Stimulated activated CD4-positive, alpha-beta T cell treated with anti-CD3 and anti-CD28 coated beads, Interleukin-2, amount 100 ng/mL, for 4 hours (primary cell): ENCODE results near the gene CCDC167.

Experiments
- DNase-seq: peaks from one replicate; pipeline ENCODE4 v3.0.0-alpha.2; 2020; ENCODE audit warnings: low read depth

CCDC167 gene

GRCh38 chr6:37499433-37500293, at the start of gene CCDC167:
Gene CCDC167, minus strand, starts transcription at chr6:37499893. Its CDS starts 30 bp downstream, at chr6:37499863.
- DNase-seq, result peak; percentile 96

GRCh38 chr6:37549154-37549553, 49.5 kb upstream of the CCDC167 start:
- no peak for DNase-seq

GRCh38 chr6:37548067-37548674, 48.5 kb upstream of the CCDC167 start:
- no peak for DNase-seq

- no peak for DNase-seq
Observed at GRCh38 chr6:37547564-37548061, 47.9 kb upstream of the CCDC167 start.

GRCh38 chr6:37546141-37546871, 46.6 kb upstream of the CCDC167 start:
- DNase-seq, result no peak

- DNase-seq, result no peak
Observed at GRCh38 chr6:37544530-37544929, 44.8 kb upstream of the CCDC167 start.

- no peak for DNase-seq
Observed at GRCh38 chr6:37543361-37543760, 43.7 kb upstream of the CCDC167 start.

DNA sequence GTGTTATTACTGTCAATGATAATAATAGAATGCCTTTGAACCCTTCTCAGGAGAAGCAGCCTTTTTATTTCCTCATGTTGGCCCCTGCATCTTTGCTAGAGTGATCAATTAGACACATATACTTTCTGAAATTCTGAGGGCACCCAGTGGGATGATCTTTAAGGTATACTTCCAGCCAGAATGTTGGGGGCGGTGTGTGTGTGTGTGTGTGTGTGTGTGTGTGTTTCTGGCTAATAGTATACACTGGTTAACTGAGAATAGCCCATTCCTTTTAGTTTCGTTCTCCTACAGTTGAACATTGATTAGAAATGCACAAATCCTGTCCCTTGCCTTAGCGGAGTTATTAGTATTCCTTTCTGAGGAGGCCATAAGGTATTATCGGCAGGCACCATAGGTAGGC, 41.7 kb upstream of the CCDC167 start:
- no peak for DNase-seq

GRCh38 chr6:37540390-37540789, 40.7 kb upstream of the CCDC167 start:
- no peak for DNase-seq

DNA sequence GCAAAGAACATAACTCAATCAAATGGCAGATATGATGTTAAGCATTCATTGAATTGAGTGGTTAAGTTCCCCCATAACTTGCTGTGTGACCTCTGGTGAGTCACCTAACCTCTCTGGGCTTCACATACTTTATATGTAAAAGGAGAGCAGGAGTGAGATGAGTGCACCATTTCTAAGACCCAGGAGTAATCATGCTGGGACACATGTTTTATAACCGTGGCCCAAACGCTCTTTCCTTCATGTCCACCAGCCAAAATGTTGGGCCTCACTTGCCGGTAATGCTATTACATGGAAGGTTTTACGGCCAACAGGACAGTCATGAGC, 40.3 kb upstream of the CCDC167 start:
- no peak for DNase-seq

DNA sequence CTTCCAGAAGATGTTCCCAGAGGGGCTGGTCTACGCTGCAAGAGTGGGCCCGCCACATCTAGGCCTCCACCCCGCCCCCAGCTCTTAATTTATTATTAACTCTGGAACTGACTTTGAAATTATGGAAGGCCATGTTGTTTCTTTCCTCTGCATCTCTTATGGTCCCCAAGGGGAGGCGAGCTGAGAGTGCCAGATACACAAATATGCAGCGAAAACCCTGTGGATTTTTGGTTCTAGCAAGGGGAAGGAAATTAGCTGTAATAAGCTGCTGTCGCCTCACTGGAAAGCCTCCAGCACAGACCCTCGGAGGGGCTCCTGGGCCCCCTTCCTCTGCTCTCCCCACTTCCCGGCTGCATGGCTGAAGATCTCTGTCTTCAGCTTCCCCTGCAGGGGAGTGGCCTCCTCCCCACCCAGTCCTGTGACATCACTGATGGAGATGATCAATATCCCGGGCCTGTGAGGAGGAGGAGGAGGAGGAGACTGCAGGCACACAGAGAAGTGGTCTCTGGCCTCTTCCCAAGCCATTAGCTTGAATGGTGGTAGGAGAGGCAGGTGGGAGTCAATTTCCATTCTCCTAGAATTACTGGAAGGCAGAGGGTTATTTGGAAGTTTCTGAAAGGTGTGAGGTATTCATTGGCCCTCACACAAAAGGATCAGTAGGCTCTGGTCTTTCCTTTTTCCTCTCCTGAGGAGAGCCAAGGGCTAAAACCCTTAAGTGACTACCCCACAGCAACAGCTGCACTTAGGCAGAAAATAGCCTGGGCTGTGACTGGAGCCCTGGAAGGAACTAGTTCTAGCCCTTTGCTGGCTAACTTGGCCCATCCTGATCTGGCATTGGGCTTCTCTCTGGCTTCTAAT, 39.7 kb upstream of the CCDC167 start:
- no peak for DNase-seq

DNA sequence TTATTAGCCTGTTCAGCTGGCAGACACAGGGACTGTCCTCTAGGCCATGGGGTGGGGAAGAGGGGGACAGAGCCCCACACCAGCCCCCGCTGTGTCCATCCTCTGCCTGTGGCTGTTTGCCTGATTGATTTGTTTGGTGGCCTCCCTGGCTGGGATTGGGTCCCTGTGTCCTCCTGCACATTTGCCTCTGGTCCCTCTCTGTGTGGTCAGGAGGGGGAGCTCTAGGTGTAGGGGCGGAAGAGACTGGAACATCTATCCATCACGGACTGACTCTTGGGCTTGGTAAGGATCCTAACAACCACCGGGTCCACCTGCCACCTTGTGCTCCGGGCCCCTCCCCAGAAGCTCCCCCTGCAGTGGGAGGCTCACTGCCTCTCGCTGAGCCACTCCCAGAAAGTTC, 38.4 kb upstream of the CCDC167 start:
- DNase-seq, result no peak

- DNase-seq, result no peak
Observed at GRCh38 chr6:37537548-37537947, 37.9 kb upstream of the CCDC167 start.

- DNase-seq, result no peak
Observed at GRCh38 chr6:37536491-37537190, 36.9 kb upstream of the CCDC167 start.

GRCh38 chr6:37535759-37536490, 36.2 kb upstream of the CCDC167 start:
- DNase-seq, result no peak

GRCh38 chr6:37535428-37535758, 35.7 kb upstream of the CCDC167 start:
- no peak for DNase-seq

GRCh38 chr6:37534893-37535292, 35.2 kb upstream of the CCDC167 start:
- DNase-seq, result no peak

GRCh38 chr6:37532122-37532521, 32.4 kb upstream of the CCDC167 start:
- DNase-seq, result no peak

- DNase-seq, result no peak
Observed at GRCh38 chr6:37531437-37532036, 31.8 kb upstream of the CCDC167 start.

- DNase-seq, result no peak
Observed at GRCh38 chr6:37531026-37531425, 31.3 kb upstream of the CCDC167 start.
